ENCODE data around the gene IRF4.

DNA sequence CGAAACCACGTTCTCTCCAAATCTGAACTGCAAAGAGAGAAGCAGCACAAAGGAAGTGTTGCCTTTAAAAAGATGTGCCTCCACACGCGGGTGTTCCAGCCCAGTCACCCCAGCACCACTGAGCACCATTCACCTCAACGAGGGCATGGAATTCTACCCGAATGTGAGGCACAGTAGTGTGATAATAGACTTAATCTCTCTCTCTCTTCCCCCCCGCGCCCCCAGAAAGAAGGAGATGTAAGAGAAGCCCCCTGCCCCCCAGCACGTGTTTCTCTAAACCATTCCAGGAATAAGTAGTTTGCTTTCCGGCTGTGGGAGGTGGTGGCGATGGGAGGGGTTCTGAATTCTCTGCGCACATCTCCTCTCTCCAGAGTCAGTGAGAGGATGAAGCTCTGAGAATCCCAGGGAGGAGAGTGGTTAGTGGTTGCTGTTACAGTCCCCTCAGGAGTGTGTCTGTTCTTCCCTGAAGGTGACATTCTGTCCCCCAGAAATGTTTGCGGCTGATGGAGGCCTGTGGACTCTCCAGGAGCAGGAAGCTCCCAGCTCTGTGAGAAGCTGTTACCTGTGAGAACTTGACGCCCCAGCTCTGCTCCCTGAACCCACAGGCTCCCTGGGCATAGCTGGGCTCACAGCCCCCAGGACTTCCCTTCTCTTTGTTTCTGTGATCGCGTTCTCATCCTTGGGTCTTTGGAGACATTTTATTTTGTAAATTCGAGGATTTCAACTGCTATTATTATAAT lies 23.5 kb upstream of the IRF4 start:
- no peak for TF ChIP-seq CTCF (IDR thresholded peaks at IDR 0.05)
- no peak for TF ChIP-seq POLR2A (IDR thresholded peaks at IDR 0.05)
